A673 (cell line): ENCODE measurements around the gene TENM4.

Experiments used
- CTCF ChIP-seq: fragments of 300-800, 200-600 bp; sonication (generic); conservative IDR thresholded peaks from 2 replicates; pipeline ENCODE4 v1.5.1; 2017; ENCODE audit warnings: low read depth, mild to moderate bottlenecking, antibody characterized with exemption, low read length, moderate library complexity, mixed read lengths
- EZH2 ChIP-seq: fragments of 200-600 bp; sonication (generic); IDR thresholded peaks from 2 replicates; pipeline ENCODE4 v1.6.1; 2017; ENCODE audit warnings: borderline replicate concordance, low read depth, mild to moderate bottlenecking, mixed read lengths, antibody characterized with exemption, low read length; ENCODE audit not compliant: poor library complexity, severe bottlenecking

DNA sequence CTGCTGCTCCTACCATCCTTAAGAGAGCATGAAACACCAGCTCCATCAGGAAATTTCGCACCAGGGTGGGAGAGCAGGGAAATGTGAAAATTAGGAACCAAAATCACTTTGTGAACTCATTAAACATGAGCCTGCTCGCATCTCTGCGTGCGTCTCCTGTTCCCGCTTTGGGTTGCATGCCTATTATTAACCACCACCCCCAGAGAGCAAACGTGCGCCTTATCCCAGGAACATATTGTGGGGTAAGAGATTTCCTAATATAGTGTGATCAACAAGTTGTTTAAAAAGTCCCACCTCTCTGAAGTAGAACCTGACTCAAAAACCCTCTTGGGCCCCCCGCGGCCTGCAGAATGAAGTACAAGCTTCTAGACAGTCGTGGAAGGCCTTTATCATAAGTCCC is 115.0 kb downstream of the TENM4 start:
- no peak for TF ChIP-seq CTCF
- TF ChIP-seq EZH2 = no peak
